LoVo (cell line): ENCODE measurements around the gene SLC35G6.

Source experiments
- DNase-seq: peaks from one replicate; pipeline ENCODE4 v3.0.0-alpha.2; 2016; ENCODE audit warnings: low spot score

The SLC35G6 gene

GRCh38 chr17:7502171-7502847 lies 21.1 kb downstream of the SLC35G6 start:
- no peak for DNase-seq

- no peak for DNase-seq
Measured at GRCh38 chr17:7502987-7503386, 21.7 kb downstream of the SLC35G6 start.

GRCh38 chr17:7503521-7503920 lies 22.3 kb downstream of the SLC35G6 start:
- no peak for DNase-seq

- DNase-seq, result no peak
Measured at GRCh38 chr17:7508145-7508544, 26.9 kb downstream of the SLC35G6 start.

GRCh38 chr17:7508846-7509245 lies 27.6 kb downstream of the SLC35G6 start:
- no peak for DNase-seq

- no peak for DNase-seq
Measured at GRCh38 chr17:7509937-7510336, 28.7 kb downstream of the SLC35G6 start.

- DNase-seq, result no peak
Measured at GRCh38 chr17:7511108-7511507, 29.9 kb downstream of the SLC35G6 start.

- no peak for DNase-seq
Measured at GRCh38 chr17:7512105-7512504, 30.9 kb downstream of the SLC35G6 start.

- DNase-seq, result no peak
Measured at GRCh38 chr17:7512824-7513540, 31.7 kb downstream of the SLC35G6 start.

- no peak for DNase-seq
Measured at GRCh38 chr17:7513850-7514419, 32.7 kb downstream of the SLC35G6 start.

GRCh38 chr17:7515911-7516610 lies 34.8 kb downstream of the SLC35G6 start:
- DNase-seq, result no peak

GRCh38 chr17:7523033-7523432 lies 41.8 kb downstream of the SLC35G6 start:
- DNase-seq, result no peak

- DNase-seq, result no peak
Measured at GRCh38 chr17:7528842-7529241, 47.6 kb downstream of the SLC35G6 start.

- no peak for DNase-seq
Measured at GRCh38 chr17:7530023-7530900, 49.0 kb downstream of the SLC35G6 start.
